HepG2 (cell line): Measurements from ENCODE around the gene TJP2. TPM values are rescaled to one million over a fixed set of nuclear protein-coding genes. Genes with fewer than 3 reads are reported as not detected.

Experiments
- ATAC-seq: fragments of 200-7000 bp; cut with Tn5 transposase; 3 replicates; pipeline ENCODE4 v1.9.1; 2020; ENCODE audit warnings: mild to moderate bottlenecking, moderate library complexity
- BruUV-seq: library from RNA; stranded (reverse); fragments of 400-500 nt; replicated peaks from 2 replicates; lab custom pipeline; 2021; lab: Mats Ljungman, UMichigan
- CTCF ChIA-PET: fragments of 300-600 bp; formaldehyde crosslinking; extraction: SDS; loops from one replicate; lab custom pipeline; 2021; ENCODE audit warnings: low total read pairs, inconsistent platforms, low intra/inter-chr PET ratio; lab: Yijun Ruan, JAX
- POLR2A ChIA-PET: fragments of 350-600 bp; sonication (Branson Sonifier 250); formaldehyde crosslinking; loops from one replicate; lab custom pipeline; 2020; ENCODE audit warnings: antibody characterized with exemption, inconsistent platforms; lab: Yijun Ruan, JAX
- DNase-seq: peaks from one replicate; pipeline ENCODE4 v3.0.0-alpha.2; 2015; ENCODE audit warnings: low spot score
- FAIRE-seq: peaks from 3 replicates; lab custom pipeline; 2011; peaks lifted over from hg19 to GRCh38; lab: Jason Lieb, UNC
- H2AFZ ChIP-seq: one replicate; pipeline ENCODE4 v1.6.1; 2011; ENCODE audit warnings: low read length, inconsistent platforms
- H3K27ac ChIP-seq: fragments of 300-600 bp; 3 replicates; pipeline ENCODE4 v1.8.0; 2011; ENCODE audit warnings: mixed run types, mild to moderate bottlenecking, mixed read lengths, low read length, inconsistent platforms; ENCODE audit not compliant: insufficient read depth; ENCODE audit errors: extremely low read length
- H3K27me3 ChIP-seq, 2 experiments: fragments of 200-600 bp in 1 of 2; 2 replicates in 1 of 2; 3 replicates in 1 of 2; pipeline versions ENCODE4 v1.6.0 to v1.8.0; 2011; ENCODE audit warnings: low read length in 2 of 2, mild to moderate bottlenecking in 2 of 2, moderate library complexity in 2 of 2, inconsistent platforms in 1 of 2; ENCODE audit not compliant: insufficient read depth in 2 of 2, control insufficient read depth in 1 of 2
- H3K36me3 ChIP-seq, 2 experiments: fragments of 200-600 bp in 1 of 2; replicated peaks in 1 of 2; 2 replicates in 1 of 2; 3 replicates in 1 of 2; pipeline versions ENCODE4 v1.5.1 to v1.8.0; 2011; ENCODE audit warnings: low read length in 2 of 2, inconsistent platforms in 1 of 2; ENCODE audit not compliant: insufficient read depth in 2 of 2, control insufficient read depth in 1 of 2
- H3K4me1 ChIP-seq: 2 replicates; pipeline ENCODE4 v1.5.1; 2012; ENCODE audit warnings: low read length, inconsistent platforms; ENCODE audit not compliant: insufficient read depth
- H3K4me2 ChIP-seq: 2 replicates; pipeline ENCODE4 v1.6.0; 2011; ENCODE audit warnings: low read depth, low read length, inconsistent platforms
- H3K4me3 ChIP-seq, 3 experiments: fragments of 200-600 bp in 1 of 3; sonication (generic), shearing (Covaris generic) in 1 of 3; replicated peaks in 1 of 3; 2 replicates each; pipeline ENCODE4 v1.5.1; 2011 to 2016; ENCODE audit warnings: low read length in 3 of 3, inconsistent platforms in 2 of 3, low read depth in 2 of 3, mild to moderate bottlenecking in 2 of 3, control low read depth in 1 of 3, mixed read lengths in 1 of 3; ENCODE audit not compliant: insufficient read depth in 1 of 3
- H3K79me2 ChIP-seq: one replicate; pipeline ENCODE4 v1.6.1; 2011; ENCODE audit warnings: low read length, inconsistent platforms; ENCODE audit not compliant: insufficient read depth
- H3K9ac ChIP-seq: 2 replicates; pipeline ENCODE4 v1.6.0; 2011; ENCODE audit warnings: mild to moderate bottlenecking, low read depth, low read length, inconsistent platforms; ENCODE audit not compliant: insufficient read depth
- H3K9me3 ChIP-seq: 2 replicates; pipeline ENCODE4 v1.5.1; 2012; ENCODE audit warnings: mild to moderate bottlenecking, low read length
- H4K20me1 ChIP-seq: 2 replicates; pipeline ENCODE4 v1.6.0; 2011; ENCODE audit warnings: inconsistent platforms, mild to moderate bottlenecking, low read length, moderate library complexity; ENCODE audit not compliant: insufficient read depth
- AGO2 ChIP-seq: fragments of 200-400 bp; formaldehyde crosslinking; optimal IDR thresholded peaks from 2 replicates; pipeline ENCODE3; 2017; ENCODE audit warnings: mild to moderate bottlenecking, low read depth, low read length, moderate library complexity
- KDM5B ChIP-seq: sonication (generic); formaldehyde crosslinking; IDR thresholded peaks from 2 replicates; pipeline ENCODE4 v1.4.0; 2020; ENCODE audit warnings: missing genetic modification reagents, mild to moderate bottlenecking, borderline replicate concordance
- LCORL ChIP-seq, 2 experiments: fragments of 450-650 bp in 1 of 2; sonication (generic) in 1 of 2; formaldehyde crosslinking in 1 of 2; IDR thresholded peaks; 2 replicates each; pipeline versions ENCODE4 v1.5.0 to v1.6.1; 2017 to 2020; ENCODE audit warnings: antibody characterized with exemption in 1 of 2, missing genetic modification reagents in 1 of 2
- NAIF1 ChIP-seq: sonication (generic); formaldehyde crosslinking; IDR thresholded peaks from 2 replicates; pipeline ENCODE4 v1.5.0; 2020; ENCODE audit warnings: mild to moderate bottlenecking, missing genetic modification reagents, borderline replicate concordance
- RBM22 ChIP-seq: fragments of 200-400 bp; formaldehyde crosslinking; optimal IDR thresholded peaks from 2 replicates; pipeline ENCODE3; 2017; ENCODE audit warnings: mild to moderate bottlenecking, low read length, moderate library complexity
- XRCC5 ChIP-seq: fragments of 200-400 bp; formaldehyde crosslinking; optimal IDR thresholded peaks from 2 replicates; pipeline ENCODE3; 2017; ENCODE audit warnings: mild to moderate bottlenecking, low read length
- ZFP41 ChIP-seq: sonication (generic); formaldehyde crosslinking; IDR thresholded peaks from 2 replicates; pipeline ENCODE4 v1.4.0; 2020; ENCODE audit warnings: mild to moderate bottlenecking, missing genetic modification reagents, borderline replicate concordance
- ZNF256 ChIP-seq: sonication (generic); formaldehyde crosslinking; conservative IDR thresholded peaks from 2 replicates; pipeline ENCODE4 v1.4.0; 2020; ENCODE audit warnings: missing genetic modification reagents
- ZNF777 ChIP-seq: sonication (generic); formaldehyde crosslinking; IDR thresholded peaks from 2 replicates; pipeline ENCODE4 v1.4.0; 2020; ENCODE audit warnings: missing genetic modification reagents
- ZNF781 ChIP-seq: sonication (generic); formaldehyde crosslinking; IDR thresholded peaks from 2 replicates; pipeline ENCODE4 v1.5.1; 2020; ENCODE audit warnings: borderline replicate concordance, mild to moderate bottlenecking, missing genetic modification reagents; ENCODE audit errors: not compliant biosample characterization
- WGBS: methylation state at CpG from one replicate; pipeline ENCODE4 v1.1.6; 2017; ENCODE audit warnings: low lambda C conversion rate; 5-methylcytosine and 5-hydroxymethylcytosine counted together
- in situ Hi-C: cut with HindIII; loops from 2 replicates; pipeline ENCODE4 v1.10.0; 2017; ENCODE audit warnings: low pct_unique_long_range_greater_than_20kb; ENCODE audit not compliant: extremely low pct_ligation_motif_present
- intact Hi-C: fragments of 100-400 bp; cut with micrococcal nuclease; formaldehyde crosslinking; loops from one replicate; pipeline ENCODE4 v1.10.0; 2022; ENCODE audit not compliant: unreplicated experiment
- polyA plus RNA-seq, 8 experiments: library from polyadenylated mRNA; depleted of rRNA in 3 of 8; stranded (reverse) in 7 of 8; unstranded in 1 of 8; fragments of >200 nt; fragmentation: Illumina TruSeq in 4 of 8; extraction: Trizol in 4 of 8; gene quantifications; 2 replicates each; pipeline versions ENCODE4 v1.2.1 to v1.2.3, GENCODE V29; 2011 to 2016; ENCODE audit warnings: low read depth in 4 of 8, missing spikeins in 1 of 8, mixed read lengths in 1 of 8; ENCODE audit not compliant: insufficient read depth in 1 of 8
- total RNA-seq, 5 experiments: library from RNA; depleted of rRNA; stranded (reverse); fragments of >200 nt; fragmentation: Illumina TruSeq; extraction: Trizol; gene quantifications; 2 replicates each; pipeline ENCODE4 v1.2.3, GENCODE V29; 2016; ENCODE audit warnings: low read depth in 1 of 5

Gene TJP2
- total and polyA plus RNA-seq, 2 of the 13 experiments (the other 11 are each of a cell fraction or from before 2014, with no cell fraction given), result 109 to 110 TPM

DNA sequence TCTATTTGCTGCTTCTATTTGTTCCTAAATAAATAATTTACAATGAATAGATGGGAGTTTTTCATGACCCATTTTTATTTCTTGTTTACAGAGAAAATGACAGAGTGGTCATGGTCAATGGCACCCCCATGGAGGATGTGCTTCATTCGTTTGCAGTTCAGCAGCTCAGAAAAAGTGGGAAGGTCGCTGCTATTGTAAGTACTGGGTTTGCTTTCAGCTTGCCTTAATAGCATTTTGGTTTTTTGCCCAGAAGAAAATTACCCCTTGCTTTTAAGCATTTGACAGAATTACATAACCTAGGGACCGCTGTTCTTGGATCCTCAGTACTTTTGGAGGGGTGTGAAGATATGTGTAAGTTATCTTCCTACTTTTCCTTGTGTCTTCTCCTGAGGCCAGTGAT is 44.1 kb downstream of the TJP2 start:
- Histone ChIP-seq H3K4me3 (no peak overlapping the region), H4K20me1 (peaks cover 7% of the 10 kb centered on the region; the same call in 1 of the 2 replicates), H3K9ac (no peak overlapping the region), H3K4me1 (peaks cover 24% of the 10 kb centered on the region), H3K27me3 (no peaks in the 10 kb centered on the region), H3K4me2 (no peak overlapping the region), H3K9me3 (no peaks in the 10 kb centered on the region), H3K27ac (no peak overlapping the region), H2AFZ (no peak overlapping the region), H3K79me2 (peaks cover 1% of the 10 kb centered on the region), H3K36me3 (peaks cover 15 to 64% of the 10 kb centered on the region in 2 experiments)
- TF ChIP-seq KDM5B (CRISPR knock-in tag) (no peak), ZNF256 (no peak), LCORL (IDR thresholded peaks at IDR 0.05) (no peak), LCORL (CRISPR knock-in tag; IDR thresholded peaks at IDR 0.05) (no peak), ZFP41 (CRISPR knock-in tag) (no peak), NAIF1 (CRISPR knock-in tag) (no peak), RBM22 (peak; percentile 86), ZNF781 (no peak)
- ATAC-seq, result no peak
- intact Hi-C loops, result no loop called here
- CTCF ChIA-PET, result no interaction called here
- no TSS peak for BruUV-seq
- FAIRE-seq, result no peak
- in situ Hi-C loops, result no loop called here
- no peak for DNase-seq
- POLR2A ChIA-PET, result no interaction called here
- WGBS, result 96% methylated on average over 3 of the region's 3 CpGs

DNA sequence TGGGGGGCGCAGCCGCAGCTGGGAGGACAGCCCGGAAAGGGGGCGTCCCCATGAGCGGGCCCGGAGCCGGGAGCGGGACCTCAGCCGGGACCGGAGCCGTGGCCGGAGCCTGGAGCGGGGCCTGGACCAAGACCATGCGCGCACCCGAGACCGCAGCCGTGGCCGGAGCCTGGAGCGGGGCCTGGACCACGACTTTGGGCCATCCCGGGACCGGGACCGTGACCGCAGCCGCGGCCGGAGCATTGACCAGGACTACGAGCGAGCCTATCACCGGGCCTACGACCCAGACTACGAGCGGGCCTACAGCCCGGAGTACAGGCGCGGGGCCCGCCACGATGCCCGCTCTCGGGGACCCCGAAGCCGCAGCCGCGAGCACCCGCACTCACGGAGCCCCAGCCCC is 47.0 kb downstream of the TJP2 start:
- ChIA-PET CTCF (no interaction called here), POLR2A (no interaction called here)
- WGBS, result 97% methylated on average over 30 of the region's 47 CpGs
- Histone ChIP-seq H3K79me2 (no peaks in the 10 kb centered on the region), H2AFZ (no peak overlapping the region), H3K9me3 (no peaks in the 10 kb centered on the region), H3K27ac (no peak overlapping the region), H3K27me3 (no peaks in the 10 kb centered on the region), H3K4me3 (no peak overlapping the region), H3K9ac (no peak overlapping the region), H4K20me1 (peaks cover 2% of the 10 kb centered on the region; the same call in 1 of the 2 replicates), H3K4me1 (no peaks in the 10 kb centered on the region), H3K36me3 (peaks cover 17 to 69% of the 10 kb centered on the region in 2 experiments), H3K4me2 (no peak overlapping the region)
- DNase-seq, result no peak
- in situ Hi-C loops, result no loop called here
- intact Hi-C loops, result no loop called here
- no peak for FAIRE-seq
- no peak for TF ChIP-seq XRCC5
- no peak for TF ChIP-seq ZNF777
- TF ChIP-seq AGO2, result peak; percentile 78
- ATAC-seq, result peak; percentile 24
- no TSS peak for BruUV-seq
